GF-D8 (cell line): ENCODE results near the gene CADM1.
A peak's percentile ranks its signal among the peaks of the same experiment; 100 is the strongest.

ENCODE experiments used
- DNase-seq: peaks from one replicate; lab custom pipeline; 2025; lab: John Stamatoyannopoulos, UW

Gene CADM1

DNA sequence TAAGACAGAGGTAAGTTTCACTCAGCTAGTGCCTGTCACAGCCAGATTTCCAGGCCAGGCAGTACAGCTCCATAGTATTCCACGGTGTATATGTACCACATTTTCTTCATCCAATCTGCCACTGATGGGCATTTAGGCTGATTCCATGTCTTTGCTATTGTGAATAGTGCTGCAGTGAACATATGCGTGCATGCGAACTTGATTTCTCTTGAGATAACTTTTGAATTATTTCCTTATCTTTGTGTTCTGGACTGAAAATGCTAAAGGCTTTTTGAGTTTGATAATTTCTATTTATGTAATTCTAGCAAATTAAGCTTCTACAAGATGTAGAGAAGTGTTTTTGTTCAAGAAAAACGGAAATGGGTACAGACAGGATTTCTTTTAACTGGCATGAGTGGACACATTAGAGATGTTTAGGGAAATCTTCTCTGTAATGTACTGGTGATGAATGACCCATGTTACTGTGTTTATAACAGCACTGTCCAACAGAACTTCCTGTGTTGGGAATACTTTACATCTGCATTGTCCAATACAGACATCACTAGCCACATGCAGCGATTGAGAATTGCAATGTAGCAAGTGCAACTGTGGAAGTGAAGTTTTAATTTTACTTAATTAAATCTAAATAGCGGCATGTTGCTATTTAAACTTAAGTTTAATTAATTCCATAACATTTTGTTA is 151.3 kb downstream of the CADM1 start:
- DNase-seq: no peak

DNA sequence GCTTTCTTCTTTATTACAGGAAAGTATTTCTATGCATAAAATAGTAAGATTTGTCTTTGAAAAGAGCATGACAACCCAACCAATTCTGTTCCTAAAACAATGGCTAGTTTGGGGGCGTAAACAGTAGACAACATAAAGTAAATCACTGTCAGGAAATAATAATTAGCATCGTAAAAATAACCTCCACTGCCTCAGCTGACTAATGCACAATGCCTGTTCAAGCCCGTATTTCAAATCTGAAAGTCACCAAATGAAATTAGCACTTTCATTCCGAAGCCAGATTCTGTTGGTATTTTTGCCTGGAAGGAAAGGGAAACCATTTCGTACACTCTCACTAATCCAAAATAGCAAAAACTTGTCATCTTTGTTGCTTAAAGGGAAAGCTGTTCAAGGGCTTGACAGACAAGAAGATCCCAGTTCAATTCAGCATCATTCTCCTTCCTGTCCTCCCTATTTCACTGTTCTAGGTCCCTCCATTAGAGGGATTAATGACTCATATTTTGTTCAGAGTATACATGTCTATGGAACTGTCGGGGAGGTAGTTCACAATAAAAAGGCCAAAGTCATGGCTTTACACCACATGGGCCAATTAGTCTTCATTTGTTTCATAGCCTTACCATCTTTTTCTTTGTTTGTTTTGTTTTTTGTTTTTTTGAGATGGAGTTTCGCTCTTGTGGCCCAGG is 154.7 kb downstream of the CADM1 start:
- DNase-seq: no peak

DNA sequence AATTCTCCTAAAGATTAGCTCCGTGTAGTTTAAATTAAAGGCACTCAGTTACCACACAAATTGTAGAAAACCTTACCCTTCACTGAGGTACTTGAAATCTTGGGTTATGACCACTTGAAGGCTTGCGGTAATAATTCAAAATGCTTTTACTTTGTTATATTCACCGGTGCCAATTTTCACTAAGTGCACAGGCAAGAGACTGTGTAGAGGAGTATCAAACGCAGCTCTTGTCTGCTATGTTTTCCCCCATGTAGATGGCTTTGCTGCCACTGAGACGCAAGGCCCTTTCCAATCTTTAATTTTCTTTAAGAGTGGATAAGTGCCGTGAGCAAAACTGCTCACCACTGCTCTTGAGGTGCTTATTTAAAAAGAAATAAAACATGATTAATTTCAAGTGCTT is 155.8 kb downstream of the CADM1 start:
- DNase-seq: no peak

DNA sequence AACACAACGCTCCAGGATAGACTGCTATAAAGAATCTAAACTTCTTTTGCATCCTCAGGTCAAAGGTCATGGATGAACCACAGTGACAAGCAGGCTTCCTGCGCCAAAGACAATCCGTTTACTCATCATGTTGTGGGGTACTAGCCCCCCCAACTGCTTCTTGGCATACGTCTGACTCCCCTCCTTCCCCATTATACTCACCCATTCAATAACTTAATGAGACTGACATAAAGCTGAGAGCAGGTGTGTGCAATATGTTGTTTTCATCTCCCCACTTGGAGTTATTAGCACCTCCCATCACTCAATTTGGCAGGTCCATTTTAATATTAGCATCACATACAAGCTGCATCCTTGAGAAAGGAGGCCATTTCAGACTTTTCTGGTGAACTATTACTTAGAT is 157.1 kb downstream of the CADM1 start:
- DNase-seq: no peak

DNA sequence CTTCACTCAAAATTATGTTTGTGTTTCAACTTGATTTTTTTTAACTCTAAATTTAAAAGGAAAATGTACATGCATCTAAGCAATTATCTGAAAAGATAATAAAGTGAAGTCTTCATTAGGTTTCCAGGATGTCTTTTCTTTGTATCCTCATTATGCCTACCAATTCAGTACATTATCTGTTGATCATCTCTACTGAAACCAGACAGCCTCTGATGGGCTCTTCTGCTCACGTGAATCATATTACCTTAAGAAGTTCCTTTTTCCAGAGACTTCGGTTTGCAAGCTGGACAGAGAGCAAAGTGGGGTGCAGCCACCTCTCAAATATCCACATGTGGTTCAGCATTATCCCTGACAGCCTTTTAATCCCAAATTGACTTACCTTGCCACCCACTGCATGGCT is 158.4 kb downstream of the CADM1 start:
- no peak for DNase-seq

DNA sequence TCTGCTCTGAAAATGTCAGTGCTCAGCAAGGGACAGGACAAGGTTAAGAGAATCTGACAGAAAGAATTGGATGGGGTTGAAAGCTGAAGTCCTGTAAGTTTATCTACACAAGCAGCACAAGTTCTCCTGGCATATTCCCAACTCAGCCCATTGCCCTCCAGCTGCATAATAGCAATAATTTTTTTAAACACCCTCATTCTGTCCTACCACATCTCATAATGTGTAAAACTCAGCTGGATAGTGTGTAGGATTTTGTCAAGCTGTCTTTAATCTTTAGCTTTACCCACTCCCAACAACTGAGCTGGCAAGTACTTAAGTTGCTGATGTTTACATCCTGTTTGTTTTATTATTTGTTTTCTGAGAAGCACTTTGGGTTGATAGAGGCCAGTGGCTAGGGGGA is 158.9 kb downstream of the CADM1 start:
- no peak for DNase-seq

DNA sequence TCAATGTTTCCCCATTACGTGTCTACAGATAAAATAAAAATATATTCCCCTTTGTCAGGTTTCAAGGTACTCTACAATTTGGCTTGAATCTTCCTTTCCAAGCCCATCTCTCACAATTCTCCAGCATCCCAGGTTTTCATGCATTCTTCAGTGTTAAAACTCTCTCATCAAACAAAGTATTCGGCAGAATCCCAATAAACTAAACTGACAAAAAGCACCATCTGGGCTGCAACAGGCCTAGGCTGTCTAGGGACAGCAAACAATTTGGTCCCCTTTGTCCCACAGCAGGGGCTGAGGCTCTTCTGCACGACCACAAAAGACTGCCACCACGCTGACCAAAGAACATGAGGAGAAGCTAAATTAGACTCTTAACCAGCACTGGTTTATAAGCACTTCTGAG is 159.4 kb downstream of the CADM1 start:
- no peak for DNase-seq

DNA sequence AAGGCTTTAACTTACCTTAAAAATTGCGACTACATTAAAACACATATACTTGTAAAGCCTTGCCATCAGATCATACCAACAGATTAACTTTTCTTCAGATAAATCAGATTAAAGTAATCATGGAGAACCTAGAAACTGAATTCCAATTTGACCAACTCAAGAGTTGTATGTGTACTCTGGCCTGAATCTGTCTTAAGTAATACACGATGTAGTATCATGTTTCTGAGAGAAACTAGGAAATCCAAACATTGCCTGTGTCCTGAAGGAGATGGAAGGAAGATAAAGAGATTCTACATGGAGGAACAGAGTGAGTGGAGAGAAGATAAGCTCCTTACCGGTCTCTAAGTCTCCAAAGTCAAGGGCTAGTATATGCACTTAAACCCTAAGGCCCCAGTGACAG is 162.1 kb downstream of the CADM1 start:
- no peak for DNase-seq

DNA sequence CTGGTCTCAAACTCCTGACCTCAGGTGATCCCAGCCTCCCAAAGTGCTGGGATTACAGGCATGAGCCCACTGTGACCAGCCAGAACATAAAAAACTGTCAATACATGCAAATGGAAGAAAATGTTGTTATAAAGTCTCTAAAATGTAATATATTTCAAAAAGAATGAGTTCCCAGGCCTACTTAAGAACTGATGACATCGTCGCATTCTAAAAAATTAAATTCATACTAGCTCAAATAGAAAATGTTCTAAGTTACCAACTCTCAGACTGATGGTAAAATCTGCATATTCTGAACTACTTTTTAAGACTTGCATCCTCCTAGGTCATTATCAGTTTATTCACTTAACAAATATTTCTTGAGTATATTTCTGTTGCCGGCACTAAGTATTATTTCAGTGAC is 163.3 kb downstream of the CADM1 start:
- DNase-seq: no peak

DNA sequence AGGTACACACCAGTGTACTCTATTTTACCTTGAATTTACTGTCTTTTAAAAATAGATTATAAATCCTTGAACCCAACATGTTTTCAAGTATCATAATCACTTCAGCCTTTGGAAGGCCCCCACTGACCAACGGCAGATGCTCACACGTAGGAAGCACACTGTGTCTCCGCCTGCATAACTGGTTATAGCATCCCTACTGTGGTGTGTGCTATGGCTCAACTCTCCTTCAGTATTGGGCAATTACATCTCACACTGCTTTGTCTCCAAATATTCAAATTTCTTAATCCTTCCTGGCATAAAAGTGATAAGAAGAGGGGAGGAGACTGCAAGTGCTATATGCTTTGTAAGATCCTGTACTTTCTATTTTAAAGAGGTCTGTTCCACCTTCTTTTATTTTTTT is 165.7 kb downstream of the CADM1 start:
- no peak for DNase-seq

DNA sequence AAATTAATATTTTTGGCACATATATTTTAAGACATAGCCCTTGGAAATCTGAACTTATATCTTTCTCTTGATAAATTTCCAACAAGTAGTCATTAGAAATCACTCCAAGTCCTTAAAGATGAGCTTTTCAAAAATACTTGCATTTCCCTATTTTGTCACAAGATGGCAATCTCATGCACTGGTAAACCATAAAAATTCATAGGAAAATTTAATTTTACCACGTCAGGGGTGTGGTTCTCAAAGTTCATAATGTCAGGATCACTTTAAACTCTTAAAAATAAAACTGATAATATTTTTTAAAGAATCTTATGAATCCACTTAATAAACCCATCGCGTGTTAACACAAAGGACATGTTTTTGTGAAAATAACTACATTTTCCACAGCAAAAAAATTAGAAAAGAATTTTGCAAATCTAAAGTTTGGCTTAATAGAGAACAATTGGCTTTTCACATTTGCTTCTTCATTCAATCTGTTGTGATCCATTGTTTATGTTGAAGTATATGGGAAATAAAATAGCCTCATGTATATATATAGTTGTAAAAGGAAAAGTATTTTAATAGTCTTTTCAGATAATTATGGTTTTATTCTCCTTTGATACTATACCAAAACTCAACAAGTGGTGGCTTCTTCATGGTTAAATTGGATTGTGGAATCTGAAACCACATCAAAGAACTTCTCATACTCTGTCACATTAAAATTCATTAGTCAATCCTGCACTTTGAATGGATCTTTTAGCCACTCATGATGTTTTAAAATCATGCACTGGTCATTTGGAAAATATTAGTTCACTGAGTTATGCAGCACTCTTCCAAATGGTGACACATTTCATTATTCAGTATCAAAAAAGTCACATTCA is 169.1 kb downstream of the CADM1 start:
- DNase-seq: no peak

DNA sequence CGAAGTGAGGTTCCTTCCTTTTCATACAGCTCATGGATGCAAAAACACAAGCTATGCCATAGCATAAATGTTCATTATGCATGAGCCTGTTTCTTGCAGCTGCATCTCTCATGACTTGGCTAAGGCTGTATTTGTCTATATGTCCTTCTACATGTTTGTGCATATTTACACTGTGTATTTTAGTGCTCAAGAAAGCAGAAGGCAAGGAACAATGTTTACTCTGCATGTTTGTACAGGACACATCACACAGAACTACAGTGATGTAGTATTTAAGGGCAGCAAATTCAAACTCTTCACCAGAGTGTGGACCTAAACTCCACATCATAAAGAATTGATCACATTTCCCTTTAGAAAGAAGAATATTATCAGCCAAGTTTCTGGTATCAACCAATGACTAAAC is 170.3 kb downstream of the CADM1 start:
- no peak for DNase-seq

DNA sequence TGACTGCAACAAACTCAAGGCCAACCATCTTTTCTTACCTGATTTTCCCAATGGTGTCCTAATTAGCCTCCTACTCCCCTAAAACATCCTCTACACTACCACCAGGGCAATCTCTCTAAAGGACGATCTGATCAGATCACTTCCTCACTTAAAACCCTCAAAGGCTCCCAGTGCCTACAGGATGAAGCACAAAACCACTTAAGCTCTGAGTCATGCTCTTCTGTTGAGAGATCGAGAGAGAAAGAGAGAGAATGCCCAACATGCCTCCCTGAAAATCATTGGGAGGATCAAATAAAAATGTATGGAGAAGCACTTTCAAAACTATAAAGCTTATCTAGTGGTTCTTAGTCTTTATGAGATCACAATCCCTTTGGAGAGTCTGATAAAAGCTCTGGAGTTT is 171.1 kb downstream of the CADM1 start:
- no peak for DNase-seq

DNA sequence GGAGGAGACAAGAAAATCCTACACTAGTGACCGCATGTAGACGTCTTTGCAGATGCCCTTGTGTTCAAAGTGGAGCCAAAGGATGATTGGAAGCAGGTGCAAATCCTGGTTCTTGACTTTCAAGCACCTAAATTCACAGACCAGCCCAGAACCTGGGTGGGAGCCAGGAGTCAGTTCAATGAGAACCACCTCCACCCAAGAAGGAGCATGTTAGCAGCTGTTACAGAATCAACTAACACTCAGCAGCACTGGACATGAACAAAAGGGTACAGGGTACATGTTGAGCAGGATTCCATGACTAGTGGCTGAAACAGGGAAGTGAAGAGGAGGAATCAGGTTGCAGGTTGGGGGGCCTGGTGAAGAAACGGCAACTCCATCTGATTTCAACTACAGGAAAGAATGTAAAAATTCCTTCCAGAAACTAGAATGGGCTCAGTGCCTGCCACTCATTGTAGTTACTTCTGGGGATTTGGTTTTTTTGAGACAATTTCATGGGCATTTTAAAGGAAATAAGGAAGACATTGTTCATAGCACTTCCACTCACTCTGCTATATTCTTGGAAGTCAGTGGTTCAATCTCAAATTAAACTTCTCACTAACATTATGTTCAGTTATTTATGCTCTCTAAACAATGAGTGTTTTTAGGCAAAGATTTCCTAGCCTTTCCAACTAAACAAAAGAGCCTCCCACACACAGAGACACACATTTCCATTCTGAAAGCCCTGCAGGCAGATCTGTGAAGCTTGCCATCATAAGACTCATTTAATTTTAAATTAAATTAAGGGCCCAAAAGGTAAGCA is 173.3 kb downstream of the CADM1 start:
- DNase-seq: no peak

DNA sequence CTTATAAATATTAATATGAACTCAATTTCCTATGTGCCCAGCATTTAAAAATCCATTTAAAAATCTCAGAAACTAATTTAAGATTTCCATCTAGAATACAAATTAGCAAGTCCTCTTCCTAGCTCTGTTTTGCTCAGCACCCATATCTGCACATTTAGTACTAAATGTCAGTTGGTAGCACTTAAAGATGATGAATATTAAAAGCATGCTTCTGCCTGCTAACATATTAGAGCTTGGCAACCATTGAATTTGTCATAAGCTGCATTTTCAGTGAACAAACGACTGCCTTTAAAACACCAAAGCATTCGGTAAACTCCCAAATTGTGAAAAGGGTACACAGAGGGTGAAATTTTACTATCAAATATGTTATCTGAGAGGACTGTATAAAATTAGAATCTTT is 177.7 kb downstream of the CADM1 start:
- DNase-seq: no peak

DNA sequence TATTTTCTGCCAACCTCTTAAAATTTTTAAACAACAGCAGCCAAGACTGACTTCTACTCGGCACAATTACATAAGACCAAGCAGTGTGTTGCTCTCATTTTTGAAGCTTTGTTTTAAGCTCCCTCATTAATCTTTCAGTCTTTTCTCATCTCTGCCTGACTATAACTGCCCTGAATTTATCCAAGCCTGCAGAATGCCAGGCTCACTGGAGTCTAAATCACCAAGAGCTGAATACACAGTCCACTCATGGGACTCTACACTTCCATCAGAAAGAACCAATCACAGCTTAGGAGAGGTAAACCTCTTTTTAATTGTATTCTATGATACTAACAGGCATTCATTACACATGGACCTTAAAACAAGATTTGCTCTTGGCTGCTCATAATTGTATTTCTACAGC is 178.7 kb downstream of the CADM1 start:
- DNase-seq: no peak

DNA sequence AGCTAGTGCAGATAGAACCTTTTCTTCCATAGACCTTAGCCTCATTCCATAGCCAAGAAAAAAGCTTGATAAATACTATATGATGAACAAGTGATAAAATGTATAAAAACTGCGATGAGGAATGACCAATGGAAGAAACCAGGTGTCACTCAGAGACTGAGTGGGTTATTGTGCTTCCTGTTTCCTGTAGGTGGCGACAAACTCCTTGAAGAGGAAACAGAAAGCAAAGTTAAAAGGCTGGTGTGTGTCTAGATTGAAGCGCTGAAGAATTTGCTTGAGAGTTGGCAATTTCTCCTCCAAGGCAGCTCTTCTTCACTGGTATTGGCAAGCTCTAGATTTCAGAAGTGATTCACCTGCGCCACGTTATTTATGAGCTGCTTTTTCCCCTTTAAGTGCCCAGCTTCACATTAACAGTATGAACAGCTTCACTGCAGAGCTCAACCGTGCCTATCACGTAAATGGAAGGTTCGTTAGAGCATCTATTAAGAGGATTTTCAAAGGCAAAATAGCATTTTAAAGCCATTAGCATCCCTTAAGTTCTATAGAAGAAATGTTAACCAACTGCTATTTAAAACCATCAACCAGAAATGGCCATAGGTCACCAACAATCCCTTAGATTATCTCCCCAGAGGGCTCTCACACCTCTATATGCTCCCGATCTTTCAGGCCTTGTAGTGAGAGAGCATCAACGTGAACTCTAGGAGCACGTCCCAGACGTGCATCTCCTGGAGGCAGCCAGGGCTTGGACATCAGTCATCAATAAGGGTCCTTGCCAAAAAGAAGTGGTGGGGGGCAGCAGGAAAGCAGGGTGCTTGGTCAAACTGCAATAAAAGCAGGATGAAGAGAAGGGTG is 179.4 kb downstream of the CADM1 start:
- DNase-seq: peak; percentile 44

DNA sequence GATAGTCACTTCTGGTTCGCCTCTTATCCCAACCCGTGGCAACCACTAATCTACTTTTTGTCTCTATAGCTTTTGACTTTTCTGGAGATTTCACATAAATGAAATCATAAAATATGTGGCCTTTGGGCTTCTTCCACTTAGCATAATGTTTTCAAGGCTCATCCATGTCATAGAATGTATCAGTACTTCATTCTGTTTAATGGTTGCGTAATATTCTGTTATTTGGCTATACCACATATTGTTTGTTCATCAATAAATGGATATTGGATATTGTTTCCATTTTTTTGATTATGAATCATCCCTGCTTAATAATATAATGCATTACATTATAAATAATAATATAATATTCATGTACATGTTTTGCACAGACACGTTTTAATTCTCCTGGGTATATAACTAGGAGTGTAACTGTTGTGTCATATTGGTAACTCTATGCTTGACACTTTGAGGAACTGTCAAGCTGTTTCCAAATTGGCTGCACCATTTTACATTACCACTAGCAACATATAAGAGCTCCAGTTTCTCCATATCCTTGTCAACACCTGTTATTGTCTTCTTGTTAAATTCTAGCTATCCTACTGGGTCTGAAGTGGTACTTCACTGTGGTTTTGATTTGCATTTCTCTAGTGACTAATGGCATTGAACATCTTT is 181.5 kb downstream of the CADM1 start:
- DNase-seq: no peak

DNA sequence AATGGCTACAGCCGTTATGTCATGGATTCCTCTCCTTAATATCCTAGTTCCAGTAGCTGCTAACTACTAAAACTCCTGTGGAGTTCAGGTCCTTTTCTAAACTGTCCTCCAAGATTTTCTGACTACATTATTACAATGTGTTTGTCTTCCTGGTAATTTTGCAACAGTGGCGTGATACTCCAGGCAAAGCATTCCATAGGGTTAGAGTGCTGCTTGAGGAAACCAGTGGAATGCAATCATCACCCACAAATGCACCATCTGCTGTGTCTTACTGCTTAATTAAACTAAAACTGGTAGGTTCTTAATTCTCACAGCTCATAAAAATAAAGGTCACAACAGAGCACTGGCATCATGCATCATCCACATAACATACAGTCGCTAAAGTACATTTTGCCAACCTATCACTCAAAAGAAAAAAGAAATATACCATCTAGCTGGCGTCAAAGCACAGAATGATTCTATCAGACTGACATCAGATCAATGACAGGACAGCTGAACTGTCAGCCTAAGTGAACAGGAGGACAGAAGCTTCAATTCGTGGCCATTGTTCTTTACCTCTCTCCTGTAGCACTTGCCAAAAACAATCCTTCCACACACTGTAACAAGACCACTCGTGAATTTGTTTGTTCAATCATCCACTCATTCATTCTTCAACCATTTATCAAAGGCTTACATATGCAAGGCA is 182.5 kb downstream of the CADM1 start:
- no peak for DNase-seq
